Activated T-helper 1 cell treated with anti-CD3 and anti-CD28 coated beads, Interleukin-2, amount 50 U/mL, for 16 hours (primary cell): ENCODE measurements around the gene XRCC4.
"Not testable (repeated sequence)": the region's sequence is repeated elsewhere in the genome, so short reads cannot be mapped to it uniquely, and the experiment has no call there.

Experiments used
- DNase-seq, 2 donors: peaks; one replicate each; pipeline ENCODE4 v3.0.0-alpha.2; 2020; ENCODE audit warnings: low read depth in 1 of 2, low spot score in 1 of 2

The XRCC4 gene

GRCh38 chr5:83257684-83258083 lies 180.3 kb downstream of the XRCC4 start:
- DNase-seq: not testable (repeated sequence)

- no peak for DNase-seq
These were observed 188.0 kb downstream of the XRCC4 start for GRCh38 chr5:83265318-83265717.

GRCh38 chr5:83270311-83270710 lies 193.0 kb downstream of the XRCC4 start:
- no peak for DNase-seq

- DNase-seq: no peak
These were observed 199.8 kb downstream of the XRCC4 start for GRCh38 chr5:83277154-83277553.

- DNase-seq: no peak
These were observed 200.6 kb downstream of the XRCC4 start for GRCh38 chr5:83277953-83278352.

GRCh38 chr5:83281176-83281575 lies 203.8 kb downstream of the XRCC4 start:
- no peak for DNase-seq

GRCh38 chr5:83281658-83282057 lies 204.3 kb downstream of the XRCC4 start:
- DNase-seq: no peak

GRCh38 chr5:83283761-83284160 lies 206.4 kb downstream of the XRCC4 start:
- no peak for DNase-seq

GRCh38 chr5:83285661-83286398 lies 208.5 kb downstream of the XRCC4 start:
- no peak for DNase-seq

- no peak for DNase-seq
These were observed 216.9 kb downstream of the XRCC4 start for GRCh38 chr5:83294246-83294645.

- no peak for DNase-seq
These were observed 222.0 kb downstream of the XRCC4 start for GRCh38 chr5:83299353-83299752.

GRCh38 chr5:83306572-83307241 lies 229.4 kb downstream of the XRCC4 start:
- DNase-seq: no peak

- DNase-seq: no peak
These were observed 235.3 kb downstream of the XRCC4 start for GRCh38 chr5:83312663-83313062.

- DNase-seq: no peak
These were observed 236.1 kb downstream of the XRCC4 start for GRCh38 chr5:83313436-83313835.

GRCh38 chr5:83321483-83322055 lies 244.2 kb downstream of the XRCC4 start:
- DNase-seq: no peak

- no peak for DNase-seq
These were observed 245.1 kb downstream of the XRCC4 start for GRCh38 chr5:83322273-83322924.

- DNase-seq: no peak
These were observed 246.3 kb downstream of the XRCC4 start for GRCh38 chr5:83323557-83324180.

- no peak for DNase-seq
These were observed 254.5 kb downstream of the XRCC4 start for GRCh38 chr5:83331842-83332241.

GRCh38 chr5:83337453-83338035 lies 260.2 kb downstream of the XRCC4 start:
- DNase-seq: no peak

GRCh38 chr5:83340511-83340918 lies 263.2 kb downstream of the XRCC4 start:
- no peak for DNase-seq

- DNase-seq: no peak
These were observed 264.5 kb downstream of the XRCC4 start for GRCh38 chr5:83341815-83342334.
